GM18517 (cell line): Measurements from ENCODE around the gene SVIL.

Experiments
- ATAC-seq: cut with Tn5 transposase; IDR thresholded peaks from one replicate; pipeline ENCODE4 v1.9.1; 2021; ENCODE audit warnings: mild to moderate bottlenecking, moderate library complexity; ENCODE audit not compliant: unreplicated experiment

The SVIL gene

DNA sequence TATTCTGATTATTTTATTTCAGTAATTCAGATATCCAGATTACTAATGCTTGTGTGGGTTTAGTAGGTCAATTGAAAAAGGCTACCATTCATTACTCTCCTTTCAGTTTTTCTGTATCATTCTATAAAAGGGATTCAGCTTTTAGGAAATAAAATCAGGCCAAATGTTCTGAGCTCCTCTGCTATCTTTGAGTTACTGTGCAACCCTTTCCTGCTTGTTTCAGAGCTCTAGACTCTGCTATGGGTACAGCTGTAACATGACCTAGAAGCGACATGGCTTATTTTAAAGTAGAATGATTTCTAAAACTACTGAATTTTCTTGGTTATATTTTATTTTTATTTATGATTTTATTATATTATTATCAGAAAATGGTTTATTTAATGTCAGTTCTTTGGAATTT, 203.1 kb downstream of the SVIL start:
- ATAC-seq = no peak

DNA sequence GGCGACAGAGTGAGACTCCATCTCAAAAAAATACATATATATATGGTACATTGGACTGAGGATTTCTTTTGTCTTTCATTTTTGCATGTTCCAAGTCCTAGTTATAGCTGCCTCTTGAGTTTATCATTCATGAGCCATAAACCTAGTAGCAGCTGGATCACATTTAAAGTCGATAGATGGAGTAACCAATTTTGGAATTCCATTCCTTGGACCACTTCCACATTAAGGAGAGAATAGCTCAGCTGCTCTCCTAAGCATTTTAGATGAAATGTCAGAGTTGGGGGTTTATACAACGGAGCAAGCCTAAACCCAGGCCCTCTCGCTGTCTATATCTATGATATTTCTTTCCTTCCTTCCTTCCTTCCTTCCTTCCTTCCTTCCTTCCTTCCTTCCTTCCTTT, 204.7 kb downstream of the SVIL start:
- ATAC-seq = no peak

DNA sequence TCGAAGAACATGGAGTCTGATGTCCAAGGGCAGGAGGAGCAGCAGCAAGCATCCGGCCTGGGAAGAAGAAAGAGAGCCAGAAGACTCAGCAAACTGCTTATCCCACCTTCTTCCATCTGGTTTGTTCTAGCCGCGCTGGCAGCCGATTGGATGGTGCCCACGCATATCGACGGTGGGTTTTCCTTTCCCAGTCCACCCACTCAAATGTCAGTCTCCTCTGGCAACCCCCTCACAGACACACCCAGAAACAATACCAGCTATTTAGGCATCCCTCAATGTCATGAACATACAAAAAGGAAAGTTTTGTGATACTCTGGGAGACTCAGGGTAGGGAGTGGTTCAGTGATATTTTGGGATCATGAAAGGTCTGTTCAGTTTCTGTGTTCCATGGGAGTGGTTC, 206.3 kb downstream of the SVIL start:
- no peak for ATAC-seq

DNA sequence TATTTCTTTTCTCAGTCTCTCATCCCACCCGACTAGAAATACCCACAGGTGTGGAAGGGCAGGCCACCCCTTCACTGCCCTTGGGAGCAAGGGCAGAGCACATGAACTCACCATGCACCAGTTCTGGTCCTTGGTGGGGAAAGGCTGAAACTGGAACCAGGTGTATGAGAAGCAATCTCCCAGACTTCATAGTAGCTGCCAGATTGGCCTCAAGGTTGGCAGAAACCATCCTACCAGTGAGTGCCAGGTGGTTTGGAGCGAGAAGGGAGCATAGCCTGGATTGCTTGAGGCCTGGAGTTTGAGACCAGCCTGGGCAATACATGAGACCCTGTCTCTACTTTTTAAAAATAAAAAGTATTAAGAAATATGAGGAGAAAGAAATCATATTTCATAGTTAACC, 207.1 kb downstream of the SVIL start:
- no peak for ATAC-seq

DNA sequence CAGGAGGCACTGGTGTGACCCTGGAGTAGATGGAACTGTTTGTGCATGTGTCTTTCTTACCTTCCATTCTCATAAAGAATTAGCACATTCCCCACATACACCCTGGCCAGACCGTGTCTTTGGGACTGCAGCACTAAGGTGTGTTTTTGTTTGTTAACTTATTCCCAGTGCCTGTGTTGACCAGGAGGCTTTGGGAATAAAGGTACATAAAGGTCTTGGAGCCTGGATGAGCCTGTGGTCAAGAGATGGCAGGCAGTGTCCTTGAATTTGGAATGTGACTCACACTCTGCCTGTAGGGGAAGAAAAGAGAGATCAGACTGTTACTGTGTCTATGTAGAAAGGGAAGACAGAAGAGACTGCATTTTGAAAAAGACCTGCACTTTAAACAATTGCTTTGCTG, 208.4 kb downstream of the SVIL start:
- ATAC-seq = no peak

DNA sequence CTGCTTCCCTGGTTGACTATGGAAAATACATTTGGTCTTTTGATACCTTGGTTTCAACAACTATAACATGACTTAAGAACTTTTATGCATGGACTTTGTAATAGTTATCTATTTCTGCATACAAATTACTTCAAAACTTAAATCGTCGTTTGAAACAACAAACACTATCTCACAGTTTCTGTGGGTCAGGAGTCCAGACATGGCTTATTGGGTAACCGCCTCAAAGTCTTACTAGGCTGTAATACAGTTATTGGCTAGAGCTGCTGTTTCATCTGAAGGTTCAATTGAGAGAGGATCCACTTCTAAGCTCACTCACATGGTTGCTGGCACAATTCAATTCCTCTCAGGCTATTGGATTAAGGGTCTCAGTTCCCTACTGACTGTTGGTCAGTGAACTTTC, 210.8 kb downstream of the SVIL start:
- ATAC-seq = no peak

DNA sequence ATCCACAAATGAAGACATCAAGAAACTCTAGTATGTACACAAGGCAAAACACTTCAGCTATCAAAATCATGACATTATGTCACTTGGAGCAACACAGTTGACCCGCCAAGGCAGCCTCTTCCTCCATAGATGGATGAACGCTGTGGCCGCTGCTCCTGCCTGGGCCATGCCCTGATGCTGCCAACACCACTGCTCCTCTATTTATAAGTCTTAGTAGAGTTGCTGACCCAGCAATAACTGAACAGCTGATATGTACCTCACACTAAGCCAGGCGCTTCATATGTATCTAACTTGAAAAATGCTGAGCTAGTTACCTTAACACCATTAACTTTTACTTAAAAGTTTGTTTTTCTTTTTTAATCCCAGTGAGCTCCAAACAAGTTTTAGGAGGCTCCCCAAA, 214.0 kb downstream of the SVIL start:
- ATAC-seq = no peak

DNA sequence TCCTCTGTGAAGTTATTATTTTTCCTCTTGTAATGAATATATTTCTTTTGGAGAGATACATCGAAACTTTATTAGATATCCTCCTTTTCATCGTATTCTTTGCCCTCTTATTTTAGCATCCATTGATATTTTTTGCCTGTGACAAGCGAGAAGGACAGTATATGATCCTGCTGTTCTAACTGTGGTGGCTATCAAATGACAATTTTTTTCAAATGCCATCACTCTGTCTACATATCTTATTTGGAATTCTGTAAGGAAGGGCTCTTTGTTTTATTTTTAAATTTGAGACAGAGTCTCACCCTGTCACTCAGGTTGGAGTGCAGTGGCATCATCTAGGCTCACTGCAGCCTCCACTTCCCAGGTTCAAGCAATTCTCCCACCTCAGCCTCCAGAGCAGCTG, 217.4 kb downstream of the SVIL start:
- no peak for ATAC-seq

DNA sequence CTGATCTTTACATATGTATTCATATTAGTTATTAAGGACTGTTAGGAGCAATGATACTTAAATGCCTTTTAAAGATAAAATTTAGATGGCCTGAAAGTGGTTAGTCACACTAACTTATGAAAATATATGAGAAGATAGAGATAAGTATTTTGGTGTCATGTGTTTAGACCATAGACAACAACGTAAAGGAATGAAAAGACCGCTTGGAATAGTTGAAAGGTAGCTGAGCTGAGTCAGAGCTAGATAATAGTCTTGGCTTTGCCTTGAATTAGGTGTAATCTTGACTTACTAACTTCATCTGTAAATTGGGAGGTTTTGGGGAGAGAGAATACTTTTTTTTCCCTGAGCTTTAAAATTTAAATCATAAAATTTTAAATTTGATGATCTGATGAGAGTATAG, 218.9 kb downstream of the SVIL start:
- no peak for ATAC-seq

DNA sequence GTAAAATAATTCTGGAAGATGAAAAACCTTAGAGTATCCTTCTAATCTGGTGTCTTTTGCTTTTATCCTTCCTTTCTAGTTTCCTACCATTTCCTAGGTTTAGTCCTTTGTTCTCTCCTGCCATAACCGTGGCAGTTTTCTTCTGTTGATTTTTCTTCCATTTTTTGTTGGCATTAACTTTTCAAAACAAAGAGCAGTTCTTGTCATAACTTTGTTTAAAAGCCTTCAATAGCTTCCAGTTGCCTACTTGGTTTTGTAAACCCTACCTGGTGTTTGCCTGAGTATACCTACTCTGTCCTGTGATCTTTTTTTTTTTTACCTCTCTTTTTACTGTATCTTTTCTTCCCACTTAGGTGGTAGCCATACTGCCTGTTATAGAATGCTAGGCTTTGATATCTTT, 220.3 kb downstream of the SVIL start:
- ATAC-seq = no peak

DNA sequence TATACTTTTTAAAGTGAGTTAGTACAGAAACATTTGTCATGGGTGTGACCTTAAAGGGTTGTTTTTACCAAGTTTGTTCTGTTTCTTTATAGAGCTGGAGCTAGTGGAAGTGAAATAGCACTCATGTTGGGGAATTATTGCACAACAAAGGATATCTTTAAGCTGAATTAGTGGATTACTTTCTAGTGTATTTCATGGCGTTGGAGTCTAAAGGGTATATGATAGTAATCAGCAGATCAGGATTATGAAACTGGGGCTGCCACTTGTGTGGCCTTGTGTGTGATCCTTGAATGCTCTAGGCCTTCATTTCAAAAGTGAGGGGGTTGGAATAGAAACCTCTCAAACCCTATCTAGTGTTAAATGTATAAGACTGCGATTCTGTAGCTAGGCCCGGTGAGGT, 222.3 kb downstream of the SVIL start:
- no peak for ATAC-seq

DNA sequence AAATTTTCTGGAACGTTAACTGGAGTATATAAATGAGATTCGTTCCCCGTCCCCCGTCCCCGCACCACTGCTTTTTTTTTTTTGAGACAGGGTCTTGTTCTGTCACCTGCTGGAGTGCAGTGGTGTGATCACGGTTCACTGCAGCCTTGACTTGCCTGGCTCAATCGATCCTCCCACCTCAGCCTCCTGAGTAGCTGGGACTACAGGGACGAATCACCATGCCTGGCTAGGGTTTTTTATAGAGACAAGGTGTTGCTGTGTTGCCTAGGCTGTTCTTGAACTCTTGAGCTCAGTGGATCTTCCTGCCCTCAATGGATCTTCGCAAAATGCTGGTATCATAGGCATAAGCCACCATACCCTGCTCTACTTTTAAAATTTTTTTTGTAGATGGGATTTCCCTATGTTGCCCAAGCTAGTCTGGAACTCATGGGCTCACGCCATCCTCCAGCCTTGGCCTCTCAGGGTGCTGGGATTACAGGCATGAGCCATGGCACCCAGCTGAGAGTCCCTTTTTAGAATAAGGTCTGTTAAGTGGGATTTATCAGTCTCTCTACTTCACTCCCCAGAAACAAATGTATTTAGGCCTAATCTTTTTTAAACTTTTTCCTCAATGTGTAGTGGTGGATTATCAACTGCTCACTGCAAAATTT, 223.0 kb downstream of the SVIL start:
- ATAC-seq = no peak

DNA sequence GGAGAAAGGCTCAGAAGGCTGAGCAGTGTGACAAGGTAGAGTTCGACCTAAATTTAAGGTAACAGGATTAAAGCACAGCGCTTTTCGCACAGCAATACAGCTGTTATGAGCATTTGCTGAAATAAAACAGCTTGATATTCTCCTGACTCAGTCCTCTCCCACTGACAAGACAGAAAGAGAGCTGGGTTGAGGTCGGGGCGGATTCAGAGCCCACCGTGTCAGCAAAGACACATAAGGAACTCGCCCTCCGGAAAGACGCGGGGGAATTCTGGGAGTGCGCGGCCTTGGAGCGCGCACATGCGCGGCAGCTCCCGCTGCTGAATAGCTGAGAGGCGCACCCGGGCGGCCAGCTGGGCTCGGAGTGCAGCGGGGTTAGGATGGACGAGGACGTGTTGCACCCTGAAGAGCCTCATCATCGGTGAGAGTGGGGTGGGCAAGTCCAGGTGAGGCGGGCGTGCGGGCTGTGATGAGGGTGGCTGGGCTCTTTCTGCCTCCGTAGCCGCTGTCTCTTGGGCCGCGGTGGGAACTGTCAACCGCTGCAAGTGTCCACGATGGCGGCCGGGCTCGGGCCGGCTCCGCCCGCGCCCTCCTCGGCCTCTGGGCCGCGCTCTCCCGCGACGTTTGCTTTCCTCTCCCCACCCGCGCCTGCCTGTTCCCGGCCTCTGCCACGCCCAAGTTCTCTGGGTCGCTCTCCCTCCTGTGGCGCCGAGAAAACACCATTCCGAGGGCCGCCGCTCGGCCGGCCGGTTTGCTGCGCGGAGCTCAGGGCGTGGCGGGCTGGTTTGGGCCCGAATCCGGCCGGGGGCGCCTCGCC, 225.3 kb downstream of the SVIL start:
- peak; percentile 54 for ATAC-seq

DNA sequence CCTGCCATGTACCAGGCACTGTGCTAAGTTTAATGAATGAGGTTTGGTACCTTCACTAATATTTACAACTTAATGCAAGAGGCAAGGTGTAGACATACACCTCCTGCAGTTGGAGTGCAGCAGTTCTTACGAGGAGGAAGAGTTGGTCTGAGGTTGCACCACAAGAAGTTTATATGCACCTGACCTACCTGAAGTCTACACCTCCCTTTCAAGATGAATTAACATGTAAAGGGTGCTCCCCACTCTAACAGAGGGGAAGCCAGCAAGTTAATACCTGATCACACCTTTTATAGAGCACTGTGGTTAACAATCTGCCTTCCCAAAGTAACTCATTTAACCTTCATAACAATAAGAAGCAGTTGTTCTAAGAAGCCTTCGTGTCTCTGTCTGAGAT, 225.9 kb downstream of the SVIL start:
- ATAC-seq = no peak
